Endothelial cell of coronary artery (primary cell): ENCODE data around the gene CLMN. TPM values are rescaled to one million over a fixed set of nuclear protein-coding genes. Genes with fewer than 3 reads are reported as not detected.

Source experiments
- total RNA-seq: library from RNA; depleted of rRNA; stranded (reverse); fragments of >200 nt; gene quantifications from 2 replicates; pipeline ENCODE4 v1.2.3, GENCODE V29; 2014

Gene CLMN, protein sequence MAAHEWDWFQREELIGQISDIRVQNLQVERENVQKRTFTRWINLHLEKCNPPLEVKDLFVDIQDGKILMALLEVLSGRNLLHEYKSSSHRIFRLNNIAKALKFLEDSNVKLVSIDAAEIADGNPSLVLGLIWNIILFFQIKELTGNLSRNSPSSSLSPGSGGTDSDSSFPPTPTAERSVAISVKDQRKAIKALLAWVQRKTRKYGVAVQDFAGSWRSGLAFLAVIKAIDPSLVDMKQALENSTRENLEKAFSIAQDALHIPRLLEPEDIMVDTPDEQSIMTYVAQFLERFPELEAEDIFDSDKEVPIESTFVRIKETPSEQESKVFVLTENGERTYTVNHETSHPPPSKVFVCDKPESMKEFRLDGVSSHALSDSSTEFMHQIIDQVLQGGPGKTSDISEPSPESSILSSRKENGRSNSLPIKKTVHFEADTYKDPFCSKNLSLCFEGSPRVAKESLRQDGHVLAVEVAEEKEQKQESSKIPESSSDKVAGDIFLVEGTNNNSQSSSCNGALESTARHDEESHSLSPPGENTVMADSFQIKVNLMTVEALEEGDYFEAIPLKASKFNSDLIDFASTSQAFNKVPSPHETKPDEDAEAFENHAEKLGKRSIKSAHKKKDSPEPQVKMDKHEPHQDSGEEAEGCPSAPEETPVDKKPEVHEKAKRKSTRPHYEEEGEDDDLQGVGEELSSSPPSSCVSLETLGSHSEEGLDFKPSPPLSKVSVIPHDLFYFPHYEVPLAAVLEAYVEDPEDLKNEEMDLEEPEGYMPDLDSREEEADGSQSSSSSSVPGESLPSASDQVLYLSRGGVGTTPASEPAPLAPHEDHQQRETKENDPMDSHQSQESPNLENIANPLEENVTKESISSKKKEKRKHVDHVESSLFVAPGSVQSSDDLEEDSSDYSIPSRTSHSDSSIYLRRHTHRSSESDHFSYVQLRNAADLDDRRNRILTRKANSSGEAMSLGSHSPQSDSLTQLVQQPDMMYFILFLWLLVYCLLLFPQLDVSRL
- total RNA-seq = 2.5 and 3.8 TPM in 2 replicates

DNA sequence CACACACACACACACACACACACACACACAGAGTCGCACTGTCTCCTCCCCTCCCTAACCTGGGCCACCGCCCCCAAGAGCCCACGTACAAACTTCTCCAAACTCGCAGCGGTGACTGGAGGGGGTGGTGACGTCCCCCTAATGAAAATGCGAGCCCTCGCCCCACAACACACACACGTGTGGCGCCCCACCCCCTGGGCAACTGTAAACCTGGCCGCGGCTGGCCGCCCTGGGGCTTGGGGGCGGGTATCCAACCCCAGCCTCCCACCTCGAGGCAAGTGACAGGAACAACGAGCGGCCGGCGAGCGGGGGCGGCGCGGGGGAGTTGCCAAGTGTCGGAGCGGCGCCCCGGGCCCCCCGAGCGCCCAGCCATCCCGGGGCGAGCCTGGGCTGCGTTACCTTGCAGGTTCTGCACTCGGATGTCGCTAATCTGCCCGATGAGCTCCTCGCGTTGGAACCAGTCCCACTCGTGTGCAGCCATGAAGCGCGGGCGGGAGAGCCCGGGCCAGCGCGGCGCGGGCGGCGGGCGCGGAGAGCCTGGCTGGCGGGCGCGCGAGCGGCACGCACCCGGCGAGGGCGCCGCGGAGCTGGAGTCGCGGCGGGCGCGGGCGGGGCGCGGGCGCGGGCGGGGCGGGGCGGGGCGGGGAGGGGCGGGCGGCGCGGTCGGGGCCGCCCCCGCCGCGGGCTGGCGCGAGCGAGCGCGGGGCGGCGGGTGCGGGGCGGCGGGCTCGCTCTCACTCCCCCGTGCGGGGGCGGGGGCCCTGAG lies at the start of gene CLMN:
CLMN (minus strand) TSS at position 597 of the 766 bp plus-strand sequence; CDS start at position 481, 116 bp downstream.

DNA sequence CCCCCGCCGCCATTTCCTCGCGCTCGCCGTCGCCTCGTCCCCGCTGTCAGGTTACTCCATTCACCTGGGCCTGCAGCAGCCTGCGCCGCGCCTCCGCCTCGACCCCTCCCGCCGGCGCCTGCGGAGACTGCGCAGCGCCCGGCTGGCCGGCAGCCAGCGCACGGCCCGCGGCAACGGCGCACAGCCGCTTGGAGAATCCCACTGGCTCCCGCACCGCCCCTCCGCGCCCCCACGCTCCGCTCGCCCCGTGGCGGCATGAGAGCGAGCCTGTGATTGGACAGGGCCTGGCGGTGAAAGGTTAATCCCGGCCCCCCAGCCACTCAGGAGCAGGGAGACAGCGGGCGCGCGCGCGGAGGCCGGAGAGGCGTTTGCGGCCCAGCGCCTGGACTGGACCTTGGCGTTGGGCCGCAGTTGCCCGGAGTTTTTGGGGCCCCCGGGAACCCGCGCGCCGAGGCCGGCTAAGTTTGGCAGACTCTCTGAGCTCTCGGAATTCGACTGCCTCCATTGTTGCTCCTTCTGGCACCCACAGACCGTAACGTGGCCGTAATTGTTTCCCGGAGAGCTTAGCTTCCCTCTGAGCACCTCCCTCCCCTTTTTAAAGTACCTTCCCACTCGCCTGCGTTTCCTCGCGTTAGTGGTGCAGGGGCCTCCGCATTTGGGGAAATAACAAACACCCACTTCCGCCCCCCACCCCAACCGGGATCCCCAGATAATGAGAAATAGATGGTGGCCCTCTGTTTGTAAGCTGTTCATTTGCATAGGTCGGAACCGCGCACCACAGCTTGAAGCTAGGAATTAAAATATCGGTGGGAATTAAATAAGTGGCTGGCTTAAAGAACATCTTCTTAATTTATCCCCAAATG lies 162.2 kb downstream of the CLMN start, which contains the start of gene DICER1:
DICER1 (minus strand) TSS at position 203 of the 863 bp plus-strand sequence. CDS start 24,071 bp downstream, outside the sequence.

Other genes with a start within 250 kb of the CLMN start
- gene DICER1, start 162.4 kb downstream of the CLMN start, total RNA-seq = 20.2 and 38.2 TPM in 2 replicates
- gene SYNE3, start 196.7 kb upstream of the CLMN start, total RNA-seq = 4.5 and 6.3 TPM in 2 replicates
- gene GLRX5, start 215.1 kb upstream of the CLMN start, total RNA-seq = 34.6 and 47.5 TPM in 2 replicates